Measurements from ENCODE around the gene BCL2L12. TPM values are rescaled to one million over a fixed set of nuclear protein-coding genes. Genes with fewer than 3 reads are reported as not detected.

The BCL2L12 gene
- total RNA-seq = 2.9 and 8.1 TPM in 2 replicates

GRCh38 chr19:49665351-49666119, at the start of gene BCL2L12, which contains the start of gene IRF3:
Gene BCL2L12, plus strand, starts transcription at chr19:49665933. Its CDS starts 760 bp downstream, at chr19:49666693.
Gene IRF3, minus strand, starts transcription at chr19:49665857. Its CDS starts 1,019 bp downstream, at chr19:49664838.

GRCh38 chr19:49640113-49640898, 25.4 kb upstream of the BCL2L12 start, which contains the start of gene RRAS:
Gene RRAS, minus strand, starts transcription at chr19:49640143. Its CDS starts 45 bp downstream, at chr19:49640098.

GRCh38 chr19:49641688-49642491, 23.8 kb upstream of the BCL2L12 start, which contains the start of gene SCAF1:
Gene SCAF1, plus strand, starts transcription at chr19:49642209. Its CDS starts 2,818 bp downstream, at chr19:49645027.

GRCh38 chr19:49677231-49677900, 11.6 kb downstream of the BCL2L12 start, which contains the start of gene PRMT1:
Gene PRMT1, plus strand, starts transcription at chr19:49677271. Its CDS starts 10 bp downstream, at chr19:49677281.

GRCh38 chr19:49689133-49690078, 23.7 kb downstream of the BCL2L12 start, which contains the start of gene ADM5:
Gene ADM5, plus strand, starts transcription at chr19:49689594. Its CDS starts 244 bp downstream, at chr19:49689838.

GRCh38 chr19:49690656-49691242, 25.0 kb downstream of the BCL2L12 start, which contains the start of gene CPT1C:
Gene CPT1C, plus strand, starts transcription at chr19:49691116. Its CDS starts 1,137 bp downstream, at chr19:49692253.

Small RNA genes lying within 50 kb of the gene (small RNA-seq; reads per million reads assigned to genes)
- not detected for gene MIR5088

Other genes with a start within 250 kb of the BCL2L12 start
- gene PTH2, start 242.5 kb upstream of the BCL2L12 start, total RNA-seq = not detected in 2 replicates
- gene GFY, start 240.5 kb upstream of the BCL2L12 start, total RNA-seq = not detected in 2 replicates
- 0.16 and 0.36 TPM in 2 replicates for gene SLC17A7, start 224.4 kb upstream of the BCL2L12 start, total RNA-seq
- gene PIH1D1, start 214.1 kb upstream of the BCL2L12 start, total RNA-seq = 65.1 and 68.2 TPM in 2 replicates
- gene ALDH16A1, start 212.7 kb upstream of the BCL2L12 start, total RNA-seq = 36.0 and 39.0 TPM in 2 replicates
- gene FLT3LG, start 191.7 kb upstream of the BCL2L12 start, total RNA-seq = 12.1 and 12.7 TPM in 2 replicates
- gene RPL13A, start 178.3 kb upstream of the BCL2L12 start, total RNA-seq = 1,679 and 1,804 TPM in 2 replicates
- gene RPS11, start 169.5 kb upstream of the BCL2L12 start, total RNA-seq = 1,616 and 1,768 TPM in 2 replicates
- 76.9 and 77.5 TPM in 2 replicates for gene FCGRT, start 153.3 kb upstream of the BCL2L12 start, total RNA-seq
- gene RCN3, start 137.9 kb upstream of the BCL2L12 start, total RNA-seq = 155 and 167 TPM in 2 replicates
- 46.8 and 50.1 TPM in 2 replicates for gene NOSIP, start 85.4 kb upstream of the BCL2L12 start, total RNA-seq
- 2.2 TPM in 1 of 2 replicates, not detected in the other for gene PRRG2, start 84.6 kb upstream of the BCL2L12 start, total RNA-seq
- 3.9 and 4.4 TPM in 2 replicates for gene PRR12, start 74.8 kb upstream of the BCL2L12 start, total RNA-seq
- gene RRAS, start 25.8 kb upstream of the BCL2L12 start, total RNA-seq = 36.7 and 55.3 TPM in 2 replicates
- gene SCAF1, start 23.7 kb upstream of the BCL2L12 start, total RNA-seq = 21.7 and 23.8 TPM in 2 replicates
- 32.3 and 32.8 TPM in 2 replicates for gene IRF3, start 76 bp upstream of the BCL2L12 start, total RNA-seq
- 186 and 192 TPM in 2 replicates for gene PRMT1, start 11.3 kb downstream of the BCL2L12 start, total RNA-seq
- 0.36 and 1.1 TPM in 2 replicates for gene ADM5, start 23.7 kb downstream of the BCL2L12 start, total RNA-seq
- 18.2 and 20.4 TPM in 2 replicates for gene CPT1C, start 25.2 kb downstream of the BCL2L12 start, total RNA-seq
- gene TSKS, start 97.4 kb downstream of the BCL2L12 start, total RNA-seq = not detected in 2 replicates
- 112 and 115 TPM in 2 replicates for gene AP2A1, start 101.1 kb downstream of the BCL2L12 start, total RNA-seq
- gene FUZ, start 147.4 kb downstream of the BCL2L12 start, total RNA-seq = 21.3 and 22.1 TPM in 2 replicates
- gene MED25, start 152.4 kb downstream of the BCL2L12 start, total RNA-seq = 24.2 and 25.6 TPM in 2 replicates
- 51.1 and 56.5 TPM in 2 replicates for gene PTOV1, start 185.2 kb downstream of the BCL2L12 start, total RNA-seq
- gene PNKP, start 201.6 kb downstream of the BCL2L12 start, total RNA-seq = 50.0 and 52.1 TPM in 2 replicates
- gene AKT1S1, start 211.4 kb downstream of the BCL2L12 start, total RNA-seq = 18.2 and 19.7 TPM in 2 replicates
- gene TBC1D17, start 211.8 kb downstream of the BCL2L12 start, total RNA-seq = 30.2 and 33.3 TPM in 2 replicates
- gene IL4I1, start 231.0 kb downstream of the BCL2L12 start, total RNA-seq = 0.24 and 1.1 TPM in 2 replicates

All from hair follicle dermal papilla cell (primary cell).